NCI-H446 treated with DMSO at 0.1 percent for 48 hours (cell line): ENCODE data around the gene POLR1A.

Experiments used
- DNase-seq: peaks from one replicate; lab custom pipeline; 2025; lab: John Stamatoyannopoulos, UW

Gene POLR1A

GRCh38 chr2:86097114-86097896 is 8.4 kb downstream of the POLR1A start:
- no peak for DNase-seq

- DNase-seq = no peak
Measured at GRCh38 chr2:86094229-86094628, 11.5 kb downstream of the POLR1A start.

DNA sequence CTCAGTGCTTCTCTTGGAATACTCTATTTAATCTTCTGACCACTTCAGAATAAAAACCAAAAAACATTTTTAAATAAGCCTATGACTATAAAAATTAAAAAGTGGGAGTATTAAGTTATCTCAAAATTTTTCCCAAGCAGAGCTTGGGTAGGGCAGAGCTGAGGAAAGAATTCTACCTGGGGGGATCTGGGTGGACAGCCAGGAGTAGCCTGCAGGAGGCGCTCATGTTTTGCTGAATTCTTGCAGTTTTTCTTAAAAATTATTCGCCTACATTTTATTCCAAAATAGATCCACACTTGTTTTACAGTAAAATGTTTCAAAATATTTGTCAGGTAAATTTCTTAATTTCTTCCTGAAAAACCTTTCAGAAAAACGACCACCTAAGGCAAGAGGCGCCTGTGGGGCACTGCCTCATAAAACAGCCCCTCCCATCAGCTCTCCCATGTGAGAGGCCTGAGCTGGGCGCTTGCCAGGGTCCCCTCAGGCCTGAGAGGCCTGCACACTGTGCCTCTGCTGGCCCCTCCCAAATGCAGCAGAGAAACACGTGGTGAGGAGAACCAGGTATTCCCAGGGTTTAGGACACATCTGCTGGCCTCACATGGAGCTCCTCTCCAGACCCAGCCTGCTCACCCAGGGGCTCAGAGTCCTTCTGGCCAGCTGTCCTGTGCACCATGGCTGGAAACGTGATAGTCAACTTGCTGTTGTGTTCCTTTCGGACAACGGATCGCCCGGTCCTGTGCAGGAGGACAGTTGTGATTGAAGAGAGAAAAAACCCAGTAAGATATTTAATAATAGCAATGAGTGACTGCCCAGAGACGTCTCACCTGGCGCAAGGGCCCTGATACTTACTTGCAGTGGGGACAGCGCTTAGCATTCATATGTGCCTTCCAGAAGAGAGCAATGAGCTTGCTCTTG is 17.5 kb downstream of the POLR1A start:
- no peak for DNase-seq

DNA sequence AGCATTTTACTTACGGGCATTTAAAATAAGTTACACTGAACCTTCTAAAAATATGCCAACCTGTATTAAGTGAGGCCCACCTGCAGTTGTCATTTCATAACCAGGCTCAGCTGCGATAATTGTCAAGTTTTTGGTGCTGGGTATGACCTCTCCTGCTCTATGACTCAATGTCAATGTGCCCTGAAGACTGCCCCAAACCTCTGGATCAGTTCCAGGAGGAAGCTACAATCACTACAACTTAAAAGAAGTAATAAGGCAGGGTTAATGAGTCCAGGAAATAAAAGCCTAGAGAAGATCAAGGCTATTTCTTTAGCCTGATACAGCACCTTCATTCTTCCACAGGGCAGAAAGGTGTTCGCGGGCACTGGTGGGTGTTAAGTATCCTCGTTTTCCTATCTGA is 22.9 kb downstream of the POLR1A start:
- no peak for DNase-seq

- no peak for DNase-seq
Measured at GRCh38 chr2:86081724-86082123, 24.0 kb downstream of the POLR1A start.

- DNase-seq = peak; percentile 0
Measured at GRCh38 chr2:86079981-86080911, 25.4 kb downstream of the POLR1A start.

DNA sequence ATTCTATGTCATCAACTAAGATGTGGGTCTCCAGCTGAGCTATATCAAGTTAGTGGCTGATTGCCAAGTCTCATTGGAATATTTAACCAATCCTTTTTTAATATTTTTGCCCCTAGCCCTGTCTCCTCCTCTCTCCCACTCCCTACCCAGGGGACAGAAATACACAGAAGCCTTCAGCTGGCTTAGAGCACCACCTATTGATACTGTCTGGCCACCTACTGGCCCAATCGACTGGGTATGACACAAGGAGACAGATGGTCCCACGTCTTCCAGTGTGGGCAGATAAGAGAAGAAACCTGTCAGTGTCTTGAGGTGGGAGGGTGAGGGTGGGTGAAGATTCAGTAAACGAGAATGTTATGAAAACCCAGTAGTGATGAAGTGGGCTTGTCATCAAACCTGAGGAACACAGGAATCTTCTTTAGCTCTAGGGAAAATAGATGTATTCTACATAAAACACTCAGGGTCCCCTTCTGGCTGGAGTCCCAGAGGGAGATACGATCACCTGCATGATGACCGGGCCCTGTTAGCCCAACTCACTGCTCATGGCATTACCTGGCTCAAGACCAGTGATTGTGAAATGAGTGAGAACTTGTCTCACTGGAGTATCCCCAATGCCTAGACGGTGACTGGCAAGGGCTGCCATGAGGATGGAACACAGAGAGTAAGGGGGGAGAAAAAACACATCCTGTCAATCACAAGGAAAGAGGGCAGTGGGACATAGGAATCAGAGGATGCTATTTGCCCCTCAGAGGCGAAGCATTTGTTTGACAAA is 26.7 kb downstream of the POLR1A start:
- DNase-seq = peak; percentile 1

DNA sequence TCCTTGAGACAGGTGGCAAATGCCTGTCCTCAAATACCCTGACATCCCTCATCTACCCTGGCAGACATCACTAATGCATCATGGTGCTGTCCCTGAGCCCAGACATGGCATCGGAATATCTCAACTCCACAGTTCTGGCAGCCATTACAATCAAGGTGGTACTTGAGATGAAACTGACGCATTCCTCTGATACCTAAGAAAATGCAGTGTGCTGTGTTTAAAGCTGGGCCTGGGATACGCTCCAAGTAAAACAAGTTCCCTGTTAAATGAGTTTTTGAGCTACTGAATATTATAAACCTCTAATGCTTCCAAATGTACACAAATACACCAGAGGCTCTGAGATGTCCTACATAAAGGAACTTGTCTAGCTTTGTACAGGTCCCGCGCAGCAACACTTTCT is 29.8 kb downstream of the POLR1A start:
- DNase-seq = no peak

DNA sequence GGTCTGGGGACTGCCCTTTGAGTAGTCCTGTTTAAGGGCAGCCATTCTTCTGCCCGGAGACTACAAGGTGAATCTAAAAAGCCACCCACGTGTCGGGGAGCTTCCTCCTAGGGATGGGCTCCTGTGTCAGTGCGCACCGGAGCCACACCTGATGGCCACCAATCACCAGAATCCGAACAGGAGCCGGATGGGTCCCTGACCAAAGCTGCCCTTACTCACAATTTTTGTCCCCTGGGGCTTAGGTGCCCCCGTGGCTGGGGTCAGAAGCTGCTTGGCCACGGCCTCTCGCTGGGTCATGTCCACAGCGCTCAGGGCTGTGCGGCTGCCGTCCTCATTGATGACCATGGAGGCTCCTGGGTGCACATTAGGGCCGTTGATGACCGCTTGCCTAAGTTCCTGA is 30.9 kb downstream of the POLR1A start:
- DNase-seq = no peak

DNA sequence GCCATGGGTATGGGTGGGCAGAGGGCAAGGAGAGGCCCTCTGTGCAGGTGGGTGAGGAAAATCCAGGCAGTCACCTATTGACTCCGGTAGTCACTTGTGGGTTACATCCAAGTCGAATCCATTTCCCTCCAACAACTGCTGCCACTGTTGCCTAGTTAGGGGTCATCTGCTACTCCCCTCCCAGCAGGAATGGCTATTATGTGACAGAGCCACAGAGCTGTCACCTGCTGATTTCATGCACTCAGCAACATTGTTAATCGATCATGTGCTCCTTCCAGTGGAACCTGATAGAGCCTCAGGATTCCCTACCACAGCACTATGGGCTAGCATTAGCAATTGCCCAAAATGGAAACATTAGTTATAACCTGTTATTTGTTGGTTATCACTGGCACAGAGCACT is 31.4 kb downstream of the POLR1A start:
- no peak for DNase-seq

GRCh38 chr2:86073225-86073624 is 32.5 kb downstream of the POLR1A start:
- DNase-seq = no peak

- DNase-seq = peak; percentile 61
Measured at GRCh38 chr2:86072271-86072858, 33.3 kb downstream of the POLR1A start.

GRCh38 chr2:86070868-86071267 is 34.8 kb downstream of the POLR1A start:
- DNase-seq = no peak

DNA sequence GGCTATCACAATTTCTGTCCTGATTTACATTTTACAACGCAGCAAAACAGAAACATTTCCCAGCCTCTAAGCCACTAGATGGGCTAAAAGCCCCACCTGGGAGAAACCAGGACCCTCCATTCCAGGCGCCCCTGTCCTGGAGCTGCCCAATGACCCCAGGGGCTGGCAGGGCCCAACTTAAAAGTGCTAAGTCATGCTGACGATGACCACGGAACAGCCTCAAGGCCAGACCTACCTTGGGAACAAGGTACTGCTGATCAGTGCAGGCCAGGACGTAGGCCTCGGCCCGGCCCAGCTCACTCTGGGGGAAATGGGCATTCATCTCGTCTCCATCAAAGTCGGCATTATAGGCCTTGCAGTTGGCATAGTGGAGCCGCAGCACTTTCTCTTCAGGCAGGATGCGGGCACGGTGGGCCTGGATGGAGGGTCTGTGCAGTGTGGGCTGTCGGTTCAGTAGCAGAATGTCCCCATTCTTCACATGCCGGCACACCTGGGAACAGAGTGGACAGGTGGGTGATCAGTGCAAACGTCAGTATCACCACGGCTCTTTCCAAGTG is 35.8 kb downstream of the POLR1A start:
- no peak for DNase-seq

DNA sequence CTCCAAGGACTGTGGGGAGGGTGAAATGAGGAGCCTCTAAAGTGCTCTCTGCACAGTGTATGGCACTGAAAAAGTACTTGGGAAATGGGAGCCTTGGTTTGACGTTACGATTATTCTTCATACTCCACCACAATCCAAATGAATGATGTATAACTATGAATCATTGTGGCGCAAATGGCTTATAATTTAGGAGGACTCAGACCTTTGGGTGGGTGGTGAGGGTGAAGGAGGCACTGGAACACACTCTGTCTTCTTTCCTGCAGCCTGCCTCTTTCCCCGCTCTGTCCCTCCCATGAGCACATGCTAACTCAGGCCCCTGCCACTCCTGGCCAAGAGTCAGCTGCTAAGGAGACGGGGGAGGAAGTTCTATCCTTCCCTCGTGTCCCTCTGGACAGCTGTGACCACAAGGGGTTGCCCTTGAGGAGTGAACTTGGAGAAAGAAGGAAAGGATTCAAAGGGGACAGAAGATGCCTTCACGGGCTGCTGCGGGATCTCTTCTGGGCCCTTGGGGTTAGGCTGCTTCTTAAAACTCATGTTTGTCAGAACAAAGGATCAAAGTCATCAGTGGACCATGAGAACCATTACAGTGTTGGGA is 36.5 kb downstream of the POLR1A start:
- no peak for DNase-seq

- DNase-seq = no peak
Measured at GRCh38 chr2:86068648-86069047, 37.0 kb downstream of the POLR1A start.

GRCh38 chr2:86068136-86068588 is 37.5 kb downstream of the POLR1A start:
- DNase-seq = no peak

GRCh38 chr2:86066915-86067314 is 38.8 kb downstream of the POLR1A start:
- no peak for DNase-seq

- no peak for DNase-seq
Measured at GRCh38 chr2:86066007-86066578, 39.6 kb downstream of the POLR1A start.

DNA sequence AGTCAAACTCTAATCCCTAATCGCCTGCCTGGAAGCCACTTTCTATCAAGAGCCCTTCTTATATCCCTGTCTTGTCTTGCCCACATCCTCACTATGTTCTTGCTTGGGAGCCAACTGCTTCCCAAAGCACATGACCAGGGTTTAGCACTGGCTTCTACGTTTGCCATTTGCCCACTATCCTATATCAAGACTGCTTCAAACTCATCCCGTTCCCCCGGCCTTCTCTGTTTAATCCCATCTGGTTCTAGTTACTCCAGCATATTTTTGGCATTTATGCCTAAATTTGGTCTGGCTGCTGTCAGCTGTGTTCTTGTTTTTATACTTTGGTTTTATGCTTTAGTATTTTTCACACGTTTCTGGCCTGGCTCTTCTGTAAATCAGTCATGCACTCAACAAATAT is 40.2 kb downstream of the POLR1A start:
- no peak for DNase-seq
